ENCODE results near the gene WDR73. TPM values are rescaled to one million over a fixed set of nuclear protein-coding genes. Genes with fewer than 3 reads are reported as not detected.

The WDR73 gene
- total RNA-seq, 1 experiment from 2014 or later = 35.6 TPM

DNA sequence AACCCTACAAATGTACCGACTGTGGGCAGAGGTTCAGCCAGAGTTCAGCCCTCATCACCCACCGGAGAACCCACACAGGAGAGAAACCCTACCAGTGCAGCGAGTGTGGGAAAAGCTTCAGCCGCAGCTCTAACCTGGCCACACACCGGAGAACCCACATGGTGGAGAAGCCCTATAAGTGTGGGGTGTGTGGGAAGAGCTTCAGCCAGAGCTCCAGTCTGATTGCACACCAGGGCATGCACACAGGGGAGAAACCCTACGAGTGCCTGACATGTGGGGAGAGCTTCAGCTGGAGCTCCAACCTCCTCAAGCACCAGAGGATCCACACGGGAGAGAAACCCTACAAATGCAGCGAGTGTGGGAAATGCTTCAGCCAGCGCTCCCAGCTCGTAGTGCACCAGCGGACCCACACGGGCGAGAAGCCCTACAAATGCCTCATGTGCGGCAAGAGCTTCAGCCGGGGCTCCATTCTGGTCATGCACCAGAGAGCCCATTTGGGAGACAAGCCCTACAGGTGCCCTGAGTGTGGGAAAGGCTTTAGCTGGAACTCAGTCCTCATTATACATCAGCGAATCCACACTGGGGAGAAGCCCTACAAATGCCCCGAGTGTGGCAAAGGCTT, 32.6 kb downstream of the WDR73 start:
- Histone ChIP-seq H2AFZ (ENCODE audit: low read depth, low read length, poor library complexity, severe bottlenecking) (no peak overlapping the region), H3K4me3 (replicated peaks in 1 of 2; ENCODE audit: low read depth in 1 of 2, low read length in 2 of 2) (no peak overlapping the region), H3K27ac (ENCODE audit: low read depth, low read length) (no peak overlapping the region), H3K4me1 (ENCODE audit: control insufficient read depth in 1 of 2, insufficient read depth in 2 of 2, low read length in 2 of 2) (no peaks in the 10 kb centered on the region), H3K36me3 (ENCODE audit: control insufficient read depth in 1 of 2, insufficient read depth in 2 of 2, low read length in 2 of 2) (peaks cover 8 to 18% of the 10 kb centered on the region in 2 experiments; a peak in 3 of 4 replicates), H3K9ac (ENCODE audit: low read length) (no peak overlapping the region), H3K79me2 (ENCODE audit: insufficient read depth, low read length) (no peaks in the 10 kb centered on the region; the same call in 1 of the 2 replicates), H3K4me2 (ENCODE audit: low read length) (no peak overlapping the region), H3K9me2 (ENCODE audit: insufficient read depth) (no peaks in the 10 kb centered on the region), H3K9me3 (ENCODE audit: control insufficient read depth in 1 of 2, insufficient read depth in 1 of 2, low read depth in 1 of 2, low read length in 2 of 2) (peaks cover 18 to 20% of the 10 kb centered on the region in 2 experiments; a peak in 3 of 4 replicates), H3K27me3 (ENCODE audit: insufficient read depth, low read length) (no peaks in the 10 kb centered on the region), H4K20me1 (ENCODE audit: insufficient read depth) (no peaks in the 10 kb centered on the region)
- ChIA-PET RAD21 (ENCODE audit: low non-redundant PET in 1 of 2, low total read pairs in 2 of 2, uncharacterized antibody in 2 of 2, unreplicated experiment in 2 of 2) (no interaction called here), POLR2A (no interaction called here), CTCF (no interaction called here)
- ATAC-seq (no peak), DNase-seq (ENCODE audit: low read depth, low spot score) (no peak)
- intact Hi-C loops (cut with micrococcal nuclease) = no loop called here
- BruUV-seq (replicated peaks) = no TSS peak
- TF ChIP-seq ZNF274 (IDR thresholded peaks at IDR 0.05; ENCODE audit: low read depth, low read length) (no peak), FOSL1 (IDR thresholded peaks at IDR 0.05; ENCODE audit: low read depth) (no peak), EZH2 (IDR thresholded peaks at IDR 0.05) (no peak), YY1 (IDR thresholded peaks at IDR 0.05; ENCODE audit: extremely low read depth, insufficient replicate concordance, low read depth, low read length) (no peak), ZFX (IDR thresholded peaks at IDR 0.05) (no peak), CBX3 (IDR thresholded peaks at IDR 0.05; ENCODE audit: low read depth) (no peak), POLR2AphosphoS5 (IDR thresholded peaks at IDR 0.05; ENCODE audit: low read depth, low read length) (no peak), RAD21 (IDR thresholded peaks at IDR 0.05; ENCODE audit: low read depth) (no peak), SP1 (IDR thresholded peaks at IDR 0.05; ENCODE audit: low read depth) (no peak), SIN3A (IDR thresholded peaks at IDR 0.05; ENCODE audit: low read depth) (no peak)
- TF ChIP-seq, protein P1, sequence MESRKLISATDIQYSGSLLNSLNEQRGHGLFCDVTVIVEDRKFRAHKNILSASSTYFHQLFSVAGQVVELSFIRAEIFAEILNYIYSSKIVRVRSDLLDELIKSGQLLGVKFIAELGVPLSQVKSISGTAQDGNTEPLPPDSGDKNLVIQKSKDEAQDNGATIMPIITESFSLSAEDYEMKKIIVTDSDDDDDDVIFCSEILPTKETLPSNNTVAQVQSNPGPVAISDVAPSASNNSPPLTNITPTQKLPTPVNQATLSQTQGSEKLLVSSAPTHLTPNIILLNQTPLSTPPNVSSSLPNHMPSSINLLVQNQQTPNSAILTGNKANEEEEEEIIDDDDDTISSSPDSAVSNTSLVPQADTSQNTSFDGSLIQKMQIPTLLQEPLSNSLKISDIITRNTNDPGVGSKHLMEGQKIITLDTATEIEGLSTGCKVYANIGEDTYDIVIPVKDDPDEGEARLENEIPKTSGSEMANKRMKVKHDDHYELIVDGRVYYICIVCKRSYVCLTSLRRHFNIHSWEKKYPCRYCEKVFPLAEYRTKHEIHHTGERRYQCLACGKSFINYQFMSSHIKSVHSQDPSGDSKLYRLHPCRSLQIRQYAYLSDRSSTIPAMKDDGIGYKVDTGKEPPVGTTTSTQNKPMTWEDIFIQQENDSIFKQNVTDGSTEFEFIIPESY (IDR thresholded peaks at IDR 0.05; ENCODE audit: extremely low read depth, insufficient replicate concordance, low read length) = no peak
- TF ChIP-seq, protein P2, sequence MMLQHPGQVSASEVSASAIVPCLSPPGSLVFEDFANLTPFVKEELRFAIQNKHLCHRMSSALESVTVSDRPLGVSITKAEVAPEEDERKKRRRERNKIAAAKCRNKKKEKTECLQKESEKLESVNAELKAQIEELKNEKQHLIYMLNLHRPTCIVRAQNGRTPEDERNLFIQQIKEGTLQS (IDR thresholded peaks at IDR 0.05) = no peak
- TF ChIP-seq, protein P3, sequence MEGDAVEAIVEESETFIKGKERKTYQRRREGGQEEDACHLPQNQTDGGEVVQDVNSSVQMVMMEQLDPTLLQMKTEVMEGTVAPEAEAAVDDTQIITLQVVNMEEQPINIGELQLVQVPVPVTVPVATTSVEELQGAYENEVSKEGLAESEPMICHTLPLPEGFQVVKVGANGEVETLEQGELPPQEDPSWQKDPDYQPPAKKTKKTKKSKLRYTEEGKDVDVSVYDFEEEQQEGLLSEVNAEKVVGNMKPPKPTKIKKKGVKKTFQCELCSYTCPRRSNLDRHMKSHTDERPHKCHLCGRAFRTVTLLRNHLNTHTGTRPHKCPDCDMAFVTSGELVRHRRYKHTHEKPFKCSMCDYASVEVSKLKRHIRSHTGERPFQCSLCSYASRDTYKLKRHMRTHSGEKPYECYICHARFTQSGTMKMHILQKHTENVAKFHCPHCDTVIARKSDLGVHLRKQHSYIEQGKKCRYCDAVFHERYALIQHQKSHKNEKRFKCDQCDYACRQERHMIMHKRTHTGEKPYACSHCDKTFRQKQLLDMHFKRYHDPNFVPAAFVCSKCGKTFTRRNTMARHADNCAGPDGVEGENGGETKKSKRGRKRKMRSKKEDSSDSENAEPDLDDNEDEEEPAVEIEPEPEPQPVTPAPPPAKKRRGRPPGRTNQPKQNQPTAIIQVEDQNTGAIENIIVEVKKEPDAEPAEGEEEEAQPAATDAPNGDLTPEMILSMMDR (IDR thresholded peaks at IDR 0.05 in 2 of 3, conservative IDR thresholded peaks at IDR 0.05 in 1 of 3; ENCODE audit: borderline replicate concordance in 1 of 3, insufficient read depth in 1 of 3, low read depth in 2 of 3, low read length in 2 of 3) = no peak
